Nephron progenitor cell (in vitro differentiated cells): ENCODE measurements around the gene AMDHD2.
"Not testable (repeated sequence)": the region's sequence is repeated elsewhere in the genome, so short reads cannot be mapped to it uniquely, and the experiment has no call there.

Experiments used
- DNase-seq: peaks from one replicate; pipeline ENCODE4 v3.0.0; 2021
- H3K27ac Mint-ChIP-seq: 2 replicates; pipeline ENCODE4 v1.8.0; 2021; ENCODE audit warnings: mild to moderate bottlenecking, moderate library complexity, mixed read lengths
- H3K27me3 Mint-ChIP-seq: 2 replicates; pipeline ENCODE4 v1.8.0; 2021; ENCODE audit warnings: mild to moderate bottlenecking, low read depth, mixed read lengths; ENCODE audit not compliant: poor library complexity
- H3K36me3 Mint-ChIP-seq: 2 replicates; pipeline ENCODE4 v1.8.0; 2021; ENCODE audit warnings: low read depth, mixed read lengths
- H3K4me1 Mint-ChIP-seq: 2 replicates; pipeline ENCODE4 v1.8.0; 2021; ENCODE audit warnings: mixed read lengths
- H3K4me3 Mint-ChIP-seq: 2 replicates; pipeline ENCODE4 v1.8.0; 2021; ENCODE audit warnings: mild to moderate bottlenecking, moderate library complexity, mixed read lengths
- H3K9me3 Mint-ChIP-seq: 2 replicates; pipeline ENCODE4 v1.8.0; 2021; ENCODE audit warnings: mild to moderate bottlenecking, moderate library complexity, mixed read lengths
- CTCF ChIP-seq: fragments of 200-600 bp; sonication (generic); IDR thresholded peaks from 2 replicates; pipeline ENCODE4 v1.5.0; 2021; ENCODE audit warnings: antibody characterized with exemption

AMDHD2 gene

GRCh38 chr16:2537451-2538379 lies 17.5 kb downstream of the AMDHD2 start, which contains the start of gene PDPK1:
Gene PDPK1, plus strand, starts transcription at chr16:2538021. Its CDS starts 92 bp downstream, at chr16:2538113.
- H3K36me3 Mint-ChIP-seq, result no peaks in the 10 kb centered on the region
- H3K4me1 Mint-ChIP-seq, result peaks cover 43% of the 10 kb centered on the region
- no peak for TF ChIP-seq CTCF
- no peak within 1 kb of the TSS for H3K27ac Mint-ChIP-seq
- peak within 1 kb of the TSS; percentile 86 for H3K4me3 Mint-ChIP-seq
- H3K9me3 Mint-ChIP-seq, result no peaks in the 10 kb centered on the region
- peaks cover 5% of the 10 kb centered on the region for H3K27me3 Mint-ChIP-seq
- DNase-seq, result peak; percentile 88

GRCh38 chr16:2539192-2539844 lies 19.1 kb downstream of the AMDHD2 start:
- not testable (repeated sequence) for H3K27me3 Mint-ChIP-seq, DNase-seq, H3K27ac Mint-ChIP-seq, H3K9me3 Mint-ChIP-seq, H3K36me3 Mint-ChIP-seq
- peak overlapping the region; percentile 86 for H3K4me3 Mint-ChIP-seq
- peaks cover 40% of the 10 kb centered on the region for H3K4me1 Mint-ChIP-seq

- peak; percentile 41 for TF ChIP-seq CTCF
- H3K9me3 Mint-ChIP-seq, H3K36me3 Mint-ChIP-seq, H3K27ac Mint-ChIP-seq, H3K27me3 Mint-ChIP-seq: not testable (repeated sequence)
- peak overlapping the region; percentile 42 for H3K4me3 Mint-ChIP-seq
- H3K4me1 Mint-ChIP-seq, result peaks cover 40% of the 10 kb centered on the region
- DNase-seq, result peak; percentile 46
Observed at GRCh38 chr16:2539845-2540458, 19.8 kb downstream of the AMDHD2 start.

GRCh38 chr16:2540912-2541311 lies 20.7 kb downstream of the AMDHD2 start:
- not testable (repeated sequence) for H3K36me3 Mint-ChIP-seq, H3K4me3 Mint-ChIP-seq, H3K27ac Mint-ChIP-seq, H3K27me3 Mint-ChIP-seq, H3K9me3 Mint-ChIP-seq, DNase-seq
- peaks cover 45% of the 10 kb centered on the region for H3K4me1 Mint-ChIP-seq

- not testable (repeated sequence) for H3K4me3 Mint-ChIP-seq, DNase-seq
Observed at GRCh38 chr16:2541409-2541808, 21.2 kb downstream of the AMDHD2 start.

GRCh38 chr16:2543771-2544170 lies 23.6 kb downstream of the AMDHD2 start:
- H3K4me3 Mint-ChIP-seq, H3K36me3 Mint-ChIP-seq, H3K27me3 Mint-ChIP-seq, DNase-seq, H3K9me3 Mint-ChIP-seq, H3K27ac Mint-ChIP-seq: not testable (repeated sequence)
- peaks cover 28% of the 10 kb centered on the region for H3K4me1 Mint-ChIP-seq

More at GRCh38 chr16:2541409-2541808, 21.2 kb downstream of the AMDHD2 start:
- H3K27me3 Mint-ChIP-seq, H3K9me3 Mint-ChIP-seq, H3K36me3 Mint-ChIP-seq, H3K27ac Mint-ChIP-seq: not testable (repeated sequence)
- H3K4me1 Mint-ChIP-seq, result peaks cover 40% of the 10 kb centered on the region

GRCh38 chr16:2550283-2550878 lies 30.2 kb downstream of the AMDHD2 start:
- H3K36me3 Mint-ChIP-seq, H3K4me3 Mint-ChIP-seq, H3K4me1 Mint-ChIP-seq, H3K27ac Mint-ChIP-seq, H3K9me3 Mint-ChIP-seq, H3K27me3 Mint-ChIP-seq, DNase-seq: not testable (repeated sequence)

GRCh38 chr16:2551420-2551889 lies 31.3 kb downstream of the AMDHD2 start:
- DNase-seq, H3K27ac Mint-ChIP-seq: not testable (repeated sequence)

GRCh38 chr16:2554709-2555425 lies 34.7 kb downstream of the AMDHD2 start:
- not testable (repeated sequence) for H3K4me1 Mint-ChIP-seq, H3K36me3 Mint-ChIP-seq, H3K27me3 Mint-ChIP-seq, H3K9me3 Mint-ChIP-seq, H3K27ac Mint-ChIP-seq, H3K4me3 Mint-ChIP-seq, DNase-seq

More at GRCh38 chr16:2551420-2551889, 31.3 kb downstream of the AMDHD2 start:
- H3K4me1 Mint-ChIP-seq, H3K36me3 Mint-ChIP-seq, H3K9me3 Mint-ChIP-seq, H3K27me3 Mint-ChIP-seq, H3K4me3 Mint-ChIP-seq: not testable (repeated sequence)
- TF ChIP-seq CTCF, result peak; percentile 16

- H3K36me3 Mint-ChIP-seq, H3K4me1 Mint-ChIP-seq, DNase-seq, H3K4me3 Mint-ChIP-seq, H3K9me3 Mint-ChIP-seq, H3K27me3 Mint-ChIP-seq, H3K27ac Mint-ChIP-seq: not testable (repeated sequence)
Observed at GRCh38 chr16:2557150-2557549, 37.0 kb downstream of the AMDHD2 start.
